ENCODE measurements around the gene HTR4.

Gene HTR4

DNA sequence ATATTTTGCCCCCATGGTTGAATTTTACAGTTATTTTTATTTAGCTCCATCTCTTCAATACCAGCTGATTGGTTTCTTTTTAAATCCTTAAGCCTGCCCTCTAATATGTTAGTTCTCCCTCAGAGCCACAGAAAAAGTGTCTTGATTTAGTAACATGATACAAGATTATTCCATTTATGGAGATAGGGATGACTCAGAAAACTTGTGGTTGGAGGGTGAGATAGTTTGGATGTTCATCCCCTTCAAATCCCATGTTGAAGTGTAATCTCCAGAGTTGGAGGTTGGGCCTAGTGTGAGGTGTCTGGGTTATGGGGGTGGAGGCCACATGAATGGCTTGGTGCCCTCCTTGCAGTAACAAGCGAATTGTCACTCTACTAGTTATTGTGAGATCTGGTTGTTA lies 154.9 kb downstream of the HTR4 start:
- TF ChIP-seq, protein P1, sequence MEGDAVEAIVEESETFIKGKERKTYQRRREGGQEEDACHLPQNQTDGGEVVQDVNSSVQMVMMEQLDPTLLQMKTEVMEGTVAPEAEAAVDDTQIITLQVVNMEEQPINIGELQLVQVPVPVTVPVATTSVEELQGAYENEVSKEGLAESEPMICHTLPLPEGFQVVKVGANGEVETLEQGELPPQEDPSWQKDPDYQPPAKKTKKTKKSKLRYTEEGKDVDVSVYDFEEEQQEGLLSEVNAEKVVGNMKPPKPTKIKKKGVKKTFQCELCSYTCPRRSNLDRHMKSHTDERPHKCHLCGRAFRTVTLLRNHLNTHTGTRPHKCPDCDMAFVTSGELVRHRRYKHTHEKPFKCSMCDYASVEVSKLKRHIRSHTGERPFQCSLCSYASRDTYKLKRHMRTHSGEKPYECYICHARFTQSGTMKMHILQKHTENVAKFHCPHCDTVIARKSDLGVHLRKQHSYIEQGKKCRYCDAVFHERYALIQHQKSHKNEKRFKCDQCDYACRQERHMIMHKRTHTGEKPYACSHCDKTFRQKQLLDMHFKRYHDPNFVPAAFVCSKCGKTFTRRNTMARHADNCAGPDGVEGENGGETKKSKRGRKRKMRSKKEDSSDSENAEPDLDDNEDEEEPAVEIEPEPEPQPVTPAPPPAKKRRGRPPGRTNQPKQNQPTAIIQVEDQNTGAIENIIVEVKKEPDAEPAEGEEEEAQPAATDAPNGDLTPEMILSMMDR (IDR thresholded peaks at IDR 0.05; ENCODE audit: borderline replicate concordance, insufficient read depth, low read depth, low read length), result no peak

DNA sequence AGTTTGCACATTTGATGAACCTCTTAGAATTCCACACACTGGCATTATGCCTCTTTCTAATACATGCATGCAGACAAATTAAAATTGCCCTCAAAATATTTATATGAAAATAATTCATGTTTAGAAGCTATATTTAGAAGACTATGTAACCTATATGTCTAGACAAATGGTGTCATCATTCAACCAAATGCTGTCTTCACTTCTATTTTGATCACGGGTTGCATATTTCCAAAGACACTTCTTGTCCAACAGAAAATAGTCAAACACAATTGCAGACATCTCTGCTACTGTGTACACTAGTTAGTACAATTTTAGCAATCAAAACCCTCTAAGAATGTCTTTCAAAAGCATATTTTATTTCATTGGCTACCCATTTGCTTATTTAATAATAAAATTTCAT lies 156.6 kb downstream of the HTR4 start:
- H3K4me3 ChIP-seq (ENCODE audit: low read depth, low read length), result no peak overlapping the region
- TF ChIP-seq, protein P1 (IDR thresholded peaks at IDR 0.05; ENCODE audit: borderline replicate concordance, insufficient read depth, low read depth, low read length), result no peak

More for the DNA sequence above, 154.9 kb downstream of the HTR4 start:
- no peak overlapping the region for H3K4me3 ChIP-seq (ENCODE audit: low read depth, low read length)

DNA sequence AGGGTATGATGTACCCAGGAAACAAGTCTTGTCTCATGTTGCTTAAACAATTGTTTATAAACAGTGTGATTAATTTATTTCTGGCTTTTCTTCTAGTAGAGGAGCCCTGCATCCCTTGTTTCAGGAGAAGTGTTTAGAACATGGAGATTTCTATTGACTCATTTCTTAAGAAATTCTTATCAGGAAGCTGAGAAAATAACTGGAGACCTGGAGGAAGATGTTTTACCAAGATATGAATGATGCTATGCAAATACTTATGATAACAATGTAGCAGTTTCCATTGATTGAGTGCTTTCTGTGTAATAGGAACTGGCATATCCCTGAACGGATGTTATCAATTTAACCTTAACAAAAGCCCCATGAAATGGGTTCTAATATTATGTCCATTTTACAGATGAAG lies 162.0 kb downstream of the HTR4 start:
- TF ChIP-seq, protein P1 (IDR thresholded peaks at IDR 0.05; ENCODE audit: borderline replicate concordance, insufficient read depth, low read depth, low read length), result no peak
- no peak overlapping the region for H3K4me3 ChIP-seq (ENCODE audit: low read depth, low read length)

DNA sequence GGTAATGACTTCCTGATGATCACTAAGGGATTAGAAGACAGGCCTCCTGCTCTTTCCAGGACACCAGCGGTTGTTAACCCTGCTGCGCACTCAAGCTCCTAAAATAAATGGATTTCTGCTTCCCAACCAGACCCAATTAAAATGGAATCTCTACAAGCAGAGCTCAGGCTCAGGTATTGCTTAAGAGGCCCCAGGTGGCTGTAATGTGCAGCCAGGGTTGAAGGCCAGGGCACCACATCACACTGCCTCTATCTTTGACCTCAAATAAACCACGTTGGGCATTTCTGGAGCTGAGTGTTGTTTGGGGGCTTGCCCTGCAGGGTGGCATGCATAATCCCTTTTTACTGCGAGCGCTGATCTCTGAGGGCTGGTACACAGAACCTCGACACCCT lies 162.5 kb downstream of the HTR4 start:
- H3K4me3 ChIP-seq (ENCODE audit: low read depth, low read length), result no peak overlapping the region
- TF ChIP-seq, protein P1 (IDR thresholded peaks at IDR 0.05; ENCODE audit: borderline replicate concordance, insufficient read depth, low read depth, low read length), result no peak

DNA sequence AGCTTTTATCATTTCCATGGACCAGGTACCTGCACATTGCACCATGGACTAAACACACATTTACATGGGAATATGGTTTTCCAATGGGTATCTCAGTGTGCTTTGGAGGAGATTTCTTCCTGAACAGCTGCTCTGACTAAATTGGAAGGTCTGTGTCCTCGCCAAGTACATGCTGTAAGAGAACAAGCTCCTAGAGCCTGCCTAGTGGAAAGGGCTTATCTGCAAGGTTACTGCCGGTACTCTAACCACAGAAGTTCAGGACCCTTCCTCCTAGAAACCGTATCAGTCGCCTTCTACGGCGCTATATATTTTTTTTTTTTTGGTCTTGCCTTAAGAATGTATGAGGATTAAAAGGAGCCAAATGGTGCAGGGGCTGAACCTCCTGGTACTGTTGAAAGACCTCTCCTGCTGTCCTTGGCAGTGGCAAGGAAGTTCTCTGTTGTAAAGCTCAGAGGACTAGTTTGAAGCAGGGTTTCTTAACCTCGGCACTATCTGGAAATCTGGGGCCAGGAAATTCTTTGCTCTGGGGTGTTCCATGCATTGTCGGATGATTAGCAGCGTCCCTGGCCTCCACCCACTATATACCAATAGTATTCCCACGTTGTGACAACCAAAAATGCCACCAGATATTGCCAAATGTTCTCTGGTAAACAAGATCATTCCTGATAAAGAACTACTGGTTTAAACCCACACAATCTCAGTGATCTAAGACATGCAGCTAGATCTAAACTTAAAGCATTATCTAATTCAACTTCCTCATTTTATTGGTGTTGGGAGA lies 163.1 kb downstream of the HTR4 start:
- TF ChIP-seq, protein P1 (IDR thresholded peaks at IDR 0.05; ENCODE audit: borderline replicate concordance, insufficient read depth, low read depth, low read length), result no peak
- no peak overlapping the region for H3K4me3 ChIP-seq (ENCODE audit: low read depth, low read length)

DNA sequence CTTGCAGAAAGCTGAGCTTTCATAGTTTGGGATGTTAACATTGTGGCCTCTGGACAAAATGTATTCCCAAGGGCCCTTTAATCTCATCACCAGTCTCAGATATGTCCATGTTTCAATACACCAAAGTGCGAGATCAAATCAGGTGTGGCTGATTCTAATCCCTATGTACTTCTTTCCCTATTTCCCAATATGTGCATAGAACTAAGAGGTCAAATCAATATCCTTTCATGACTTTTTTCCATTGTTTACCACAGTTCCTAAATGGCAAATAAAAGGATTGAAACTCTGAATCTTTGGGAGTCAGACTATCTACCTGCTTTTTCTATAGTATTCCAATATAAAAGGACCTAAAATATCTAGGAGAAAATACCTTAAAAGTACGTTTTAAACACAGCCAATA lies 165.6 kb downstream of the HTR4 start:
- TF ChIP-seq, protein P1 (IDR thresholded peaks at IDR 0.05; ENCODE audit: borderline replicate concordance, insufficient read depth, low read depth, low read length), result no peak
- no peak overlapping the region for H3K4me3 ChIP-seq (ENCODE audit: low read depth, low read length)

DNA sequence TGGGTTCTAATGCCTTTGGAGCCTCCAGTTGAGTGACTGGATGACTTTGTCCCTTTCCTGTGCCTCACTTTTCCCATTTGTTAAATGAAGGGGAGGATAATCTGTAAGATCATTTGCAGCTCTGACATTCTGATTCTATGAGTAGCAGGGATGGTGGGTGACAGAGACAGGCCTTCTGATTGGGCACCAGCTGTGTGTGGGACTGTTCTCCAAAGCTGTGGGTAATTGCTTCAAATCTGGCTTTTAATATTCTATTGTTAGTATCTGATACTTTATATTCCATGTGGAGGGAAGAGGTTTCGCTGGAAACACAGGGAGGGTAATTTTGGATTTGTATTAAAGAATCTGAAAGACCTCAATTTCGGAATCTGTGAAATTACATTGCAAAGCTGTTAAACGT lies 167.9 kb downstream of the HTR4 start:
- TF ChIP-seq, protein P1 (IDR thresholded peaks at IDR 0.05; ENCODE audit: borderline replicate concordance, insufficient read depth, low read depth, low read length), result no peak
- H3K4me3 ChIP-seq (ENCODE audit: low read depth, low read length), result no peak overlapping the region

Data from GM12875 (cell line).